RWPE1 (cell line): Measurements from ENCODE around the gene ZC2HC1B.

Source experiments
- CTCF ChIA-PET: fragments of 350-600 bp; sonication (Branson Sonifier 250); formaldehyde crosslinking; extraction: SDS; loops from one replicate; lab custom pipeline; 2021; lab: Yijun Ruan, JAX
- POLR2A ChIA-PET: fragments of 400-600 bp; formaldehyde crosslinking; extraction: SDS; loops from one replicate; lab custom pipeline; 2020; ENCODE audit warnings: antibody characterized with exemption; ENCODE audit not compliant: low non-redundant PET; lab: Yijun Ruan, JAX
- DNase-seq: peaks from one replicate; pipeline ENCODE4 v3.0.0; 2012; ENCODE audit warnings: low spot score
- H3K27ac ChIP-seq: fragments of 450-650 bp; 2 replicates; pipeline ENCODE4 v1.5.1; 2017
- TF ChIP-seq, protein P1 (sequence below): fragments of 450-650 bp; conservative IDR thresholded peaks from 2 replicates; pipeline ENCODE4 v1.5.1; 2017; ENCODE audit warnings: low read depth, mild to moderate bottlenecking

The ZC2HC1B gene

DNA sequence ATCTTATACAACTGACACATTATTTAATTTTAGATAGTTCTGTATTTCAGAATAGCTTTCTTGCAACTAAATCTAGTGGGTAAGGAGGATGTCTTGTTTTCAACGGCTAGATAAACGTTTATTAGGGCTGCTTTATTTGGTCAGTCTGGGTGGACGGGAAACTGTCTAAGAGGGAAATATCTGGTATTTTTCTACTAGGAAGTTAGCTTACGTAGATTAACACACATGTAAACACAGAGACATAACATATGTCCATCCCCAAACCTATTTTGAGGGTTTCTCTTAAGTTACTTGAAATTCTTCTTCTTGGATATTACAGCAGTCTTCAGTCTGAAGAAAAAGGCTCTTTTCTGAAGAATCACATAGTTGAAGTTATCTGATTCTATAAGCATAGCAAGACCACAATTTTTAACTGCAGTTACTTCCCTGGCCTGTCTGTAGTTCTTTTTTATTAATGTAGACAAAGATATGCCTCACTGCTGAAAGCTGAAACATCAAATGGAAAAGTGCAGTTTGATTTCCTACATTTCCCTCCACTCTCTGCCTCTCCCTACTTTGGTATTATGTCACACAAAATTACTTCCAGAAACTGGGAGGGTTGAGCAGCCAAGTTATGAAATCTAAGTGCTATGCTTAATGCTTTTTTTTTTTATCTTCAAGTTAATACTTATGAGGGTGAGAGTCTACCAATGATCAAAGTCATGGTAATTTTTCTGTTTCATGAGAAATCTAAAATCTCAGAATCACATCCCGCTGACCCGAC lies 106.4 kb downstream of the ZC2HC1B start:
- CTCF ChIA-PET: interaction anchor here (0.7 kb wide), 1 partner anchor 8 kb away, joined by 3 read pairs; no protein-coding TSS in a partner anchor
- POLR2A ChIA-PET: no interaction called here

DNA sequence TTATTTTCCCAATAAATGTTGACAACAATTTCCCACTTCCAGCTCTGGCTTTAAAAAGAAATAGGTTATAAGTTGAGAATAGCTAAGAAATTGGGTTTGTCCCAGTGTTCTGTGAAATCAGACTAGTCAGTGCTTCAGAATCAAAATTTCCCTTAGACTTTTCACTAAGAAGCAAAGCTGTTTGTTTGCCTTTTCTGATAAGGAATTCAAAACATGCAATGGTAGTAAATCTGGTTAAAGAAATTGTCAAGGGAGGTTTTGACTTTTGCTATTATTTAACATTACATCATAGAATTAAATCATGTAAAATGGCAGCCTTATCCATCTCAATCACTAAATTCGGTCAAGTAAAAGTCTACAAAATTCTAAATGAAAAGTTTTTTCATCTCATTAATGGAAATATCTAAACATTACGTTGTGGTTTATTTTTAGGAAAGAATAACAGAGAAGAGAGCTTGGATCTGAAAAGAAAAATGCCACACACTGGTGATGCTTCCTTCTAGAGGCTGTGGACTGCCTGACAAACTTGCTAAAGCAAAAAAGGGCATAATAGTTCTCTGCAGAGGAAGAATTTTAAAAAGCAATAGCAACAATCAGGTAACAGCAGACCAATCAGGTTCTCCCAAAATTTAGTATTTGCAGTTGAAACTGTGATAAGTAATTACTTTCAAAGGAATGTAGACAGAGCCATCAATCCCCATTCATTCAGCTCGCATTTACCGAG lies 107.4 kb downstream of the ZC2HC1B start:
- H3K27ac ChIP-seq: no peak overlapping the region
- TF ChIP-seq, protein P1, sequence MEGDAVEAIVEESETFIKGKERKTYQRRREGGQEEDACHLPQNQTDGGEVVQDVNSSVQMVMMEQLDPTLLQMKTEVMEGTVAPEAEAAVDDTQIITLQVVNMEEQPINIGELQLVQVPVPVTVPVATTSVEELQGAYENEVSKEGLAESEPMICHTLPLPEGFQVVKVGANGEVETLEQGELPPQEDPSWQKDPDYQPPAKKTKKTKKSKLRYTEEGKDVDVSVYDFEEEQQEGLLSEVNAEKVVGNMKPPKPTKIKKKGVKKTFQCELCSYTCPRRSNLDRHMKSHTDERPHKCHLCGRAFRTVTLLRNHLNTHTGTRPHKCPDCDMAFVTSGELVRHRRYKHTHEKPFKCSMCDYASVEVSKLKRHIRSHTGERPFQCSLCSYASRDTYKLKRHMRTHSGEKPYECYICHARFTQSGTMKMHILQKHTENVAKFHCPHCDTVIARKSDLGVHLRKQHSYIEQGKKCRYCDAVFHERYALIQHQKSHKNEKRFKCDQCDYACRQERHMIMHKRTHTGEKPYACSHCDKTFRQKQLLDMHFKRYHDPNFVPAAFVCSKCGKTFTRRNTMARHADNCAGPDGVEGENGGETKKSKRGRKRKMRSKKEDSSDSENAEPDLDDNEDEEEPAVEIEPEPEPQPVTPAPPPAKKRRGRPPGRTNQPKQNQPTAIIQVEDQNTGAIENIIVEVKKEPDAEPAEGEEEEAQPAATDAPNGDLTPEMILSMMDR: no peak
- ChIA-PET CTCF (interaction anchor here (0.7 kb wide), 1 partner anchor 9 kb away, joined by 3 read pairs; no protein-coding TSS in a partner anchor), POLR2A (no interaction called here)
- DNase-seq: no peak

More for the DNA sequence above, 106.4 kb downstream of the ZC2HC1B start:
- H3K27ac ChIP-seq: no peak overlapping the region
- TF ChIP-seq, protein P1: no peak
- no peak for DNase-seq

DNA sequence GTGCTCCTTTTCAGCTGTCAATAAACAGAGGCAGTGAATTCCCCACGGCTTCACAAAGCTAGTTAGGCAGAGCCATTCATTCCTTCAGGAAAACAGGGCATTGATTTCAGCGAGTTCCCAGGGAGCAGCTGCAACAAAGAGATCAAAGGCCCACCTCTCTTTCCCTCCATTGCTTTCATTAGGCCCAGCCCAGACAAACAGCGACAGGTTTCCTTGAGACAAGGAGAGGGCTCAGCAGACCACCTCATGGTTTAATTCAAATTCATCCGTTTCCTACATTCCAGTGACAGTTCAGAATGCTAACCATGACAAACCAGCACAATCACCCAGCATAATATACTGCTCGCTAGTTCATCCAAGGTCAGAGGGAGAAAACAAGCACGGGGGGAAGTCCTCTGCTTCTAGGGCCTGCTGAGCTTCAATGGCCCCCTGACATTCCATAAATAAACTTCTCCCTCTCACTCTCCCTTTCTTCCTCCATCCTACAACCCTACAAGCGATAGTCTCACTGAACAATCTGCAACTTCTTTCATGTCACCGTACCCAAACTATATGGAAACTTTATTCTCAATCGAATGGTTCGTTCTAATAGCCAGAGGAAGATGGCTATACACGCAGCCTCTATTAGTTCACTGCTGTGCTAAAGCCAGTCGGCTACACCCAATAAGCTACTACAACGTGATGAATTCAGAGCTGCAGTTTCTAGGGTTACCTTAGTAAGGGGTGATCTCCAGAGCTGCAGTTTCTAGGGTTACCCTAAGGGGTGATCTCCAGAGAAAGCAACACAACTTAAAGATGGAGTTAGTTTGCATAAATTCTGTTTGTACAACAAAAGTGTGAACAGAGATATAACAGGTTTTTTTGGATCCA lies 109.1 kb downstream of the ZC2HC1B start:
- no peak for DNase-seq
- ChIA-PET CTCF (interaction anchor here (0.6 to 1.6 kb wide), 3 partner anchors 28 to 41 kb away, joined by 3 to 6 read pairs (median 3); no protein-coding TSS in a partner anchor), POLR2A (no interaction called here)
- H3K27ac ChIP-seq: no peak overlapping the region
- TF ChIP-seq, protein P1: no peak

DNA sequence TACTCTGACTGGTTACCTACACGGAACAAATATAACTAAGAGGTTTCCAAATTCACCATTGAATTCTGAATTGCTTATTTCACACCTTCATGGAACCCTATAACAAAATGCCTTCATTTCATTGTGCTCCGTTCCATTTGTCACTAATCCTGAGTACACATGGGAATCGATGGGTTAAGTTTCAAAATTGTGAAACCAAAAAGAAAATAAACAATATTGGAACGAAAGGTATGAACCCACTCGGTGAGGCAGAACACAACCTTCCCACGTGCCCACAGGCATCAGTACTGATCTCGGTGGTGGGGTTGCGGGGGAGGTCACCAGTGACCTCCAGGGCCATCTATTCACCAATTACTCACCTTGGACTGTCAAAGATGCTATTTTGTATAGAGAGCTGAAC lies 109.8 kb downstream of the ZC2HC1B start:
- H3K27ac ChIP-seq: no peak overlapping the region
- no peak for DNase-seq
- TF ChIP-seq, protein P1: no peak
- CTCF ChIA-PET: interaction anchor here (1.6 kb wide), 1 partner anchor 35 kb away, joined by 3 read pairs; no protein-coding TSS in a partner anchor
- POLR2A ChIA-PET: no interaction called here

DNA sequence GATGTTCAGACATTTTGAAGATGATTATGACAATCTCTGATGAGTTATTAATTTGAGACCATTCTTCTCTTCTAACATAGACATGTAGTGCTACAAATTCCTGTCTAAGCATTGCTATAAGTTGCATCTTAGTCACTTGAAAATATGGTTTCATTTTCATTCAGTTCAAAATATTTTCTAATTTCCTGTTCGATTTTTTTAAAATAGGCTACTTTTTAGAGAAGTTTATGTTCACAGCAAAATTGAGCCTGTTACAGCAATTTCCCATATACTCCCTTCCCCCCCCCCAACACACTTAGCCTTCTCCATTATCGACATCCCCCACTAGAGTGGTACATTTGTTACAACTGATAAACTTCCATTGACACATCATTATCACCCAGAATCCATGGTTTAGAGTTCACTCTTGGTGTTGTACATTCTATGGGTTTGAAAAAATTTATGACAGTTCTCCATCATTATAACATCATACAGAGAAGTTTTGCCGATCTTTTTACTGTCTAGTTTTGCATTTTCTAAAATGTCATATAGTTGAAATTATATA lies 112.6 kb downstream of the ZC2HC1B start:
- POLR2A ChIA-PET: no interaction called here

More for the DNA sequence above, 112.6 kb downstream of the ZC2HC1B start:
- no peak for DNase-seq
- CTCF ChIA-PET: interaction anchor here (1.1 kb wide), 1 partner anchor 402 kb away, joined by 4 read pairs; no protein-coding TSS in a partner anchor
- TF ChIP-seq, protein P1: no peak
- no peak overlapping the region for H3K27ac ChIP-seq
